Measurements from ENCODE around the gene HELZ. TPM values are rescaled to one million over a fixed set of nuclear protein-coding genes. Genes with fewer than 3 reads are reported as not detected.

Gene HELZ
- total and polyA plus RNA-seq, 2 donors (not counting 3 experiments of a cell fraction or from before 2014, with no cell fraction given) = 8.0 to 47.3 TPM

- no peak for TF ChIP-seq MYC (IDR thresholded peaks at IDR 0.05; ENCODE audit: low read depth, low read length)
- no peak for TF ChIP-seq MAX (IDR thresholded peaks at IDR 0.05; ENCODE audit: insufficient read depth, insufficient read length)
- no peak for TF ChIP-seq POLR2A (IDR thresholded peaks at IDR 0.05; ENCODE audit: low read depth, low read length)
- Histone ChIP-seq H4K20me1 (replicated peaks; ENCODE audit: control insufficient read depth, extremely low read depth, insufficient read depth, low read length) (no peaks in the 10 kb centered on the region), H3K36me3 (ENCODE audit: control insufficient read depth in 2 of 2, extremely low read depth in 1 of 2, insufficient read depth in 2 of 2, low read length in 2 of 2) (peaks cover 3 to 4% of the 10 kb centered on the region in 2 experiments), H3K9me1 (replicated peaks; ENCODE audit: control insufficient read depth, extremely low read depth, insufficient read depth, low read length) (no peaks in the 10 kb centered on the region), H3K27ac (ENCODE audit: insufficient read depth, low read depth, low read length) (no peak overlapping the region), H3K79me2 (ENCODE audit: control insufficient read depth, insufficient read depth, low read length) (no peaks in the 10 kb centered on the region), H3K4me2 (ENCODE audit: insufficient read depth, low read length) (no peak overlapping the region), H2AFZ (ENCODE audit: low read depth, low read length) (no peak overlapping the region), H3K27me3 (ENCODE audit: control insufficient read depth in 2 of 2, insufficient read depth in 2 of 2, low read length in 2 of 2) (no peaks in the 10 kb centered on the region), H3K4me1 (ENCODE audit: control insufficient read depth, extremely low read depth, insufficient read depth, low read length) (no peaks in the 10 kb centered on the region), H3K9ac (replicated peaks; ENCODE audit: extremely low read depth, insufficient read depth, low read length) (no peak overlapping the region), H3K4me3 (replicated peaks in 1 of 3; ENCODE audit: insufficient read depth in 1 of 3, low read depth in 1 of 3, low read length in 3 of 3) (no peak overlapping the region), H3K9me3 (replicated peaks; ENCODE audit: control insufficient read depth, insufficient read depth, low read length) (no peaks in the 10 kb centered on the region)
- intact Hi-C loops (cut with micrococcal nuclease) = no loop called here
- no TSS peak for BruUV-seq (replicated peaks)
- ChIA-PET CTCF (interaction anchor here (1.1 kb wide), 1 partner anchor 25 kb away, joined by 5 read pairs; no protein-coding TSS in a partner anchor), POLR2A (no interaction called here)
- DNase-seq (ENCODE audit: low read depth, low spot score) (no peak), FAIRE-seq (no peak)
- dilution Hi-C loops (cut with MboI; ENCODE audit: extremely low pct_ligation_motif_present, low sequenced_read_pairs) = no loop called here
Measured at GRCh38 chr17:67133161-67133560, 111.8 kb downstream of the HELZ start.

GRCh38 chr17:67132366-67132765, 112.6 kb downstream of the HELZ start:
- Histone ChIP-seq H3K9me3 (replicated peaks; ENCODE audit: control insufficient read depth, insufficient read depth, low read length) (no peaks in the 10 kb centered on the region), H3K4me1 (ENCODE audit: control insufficient read depth, extremely low read depth, insufficient read depth, low read length) (no peaks in the 10 kb centered on the region), H3K79me2 (ENCODE audit: control insufficient read depth, insufficient read depth, low read length) (no peaks in the 10 kb centered on the region), H3K4me3 (replicated peaks in 1 of 3; ENCODE audit: insufficient read depth in 1 of 3, low read depth in 1 of 3, low read length in 3 of 3) (no peak overlapping the region), H3K27ac (ENCODE audit: insufficient read depth, low read depth, low read length) (no peak overlapping the region), H4K20me1 (replicated peaks; ENCODE audit: control insufficient read depth, extremely low read depth, insufficient read depth, low read length) (no peaks in the 10 kb centered on the region), H3K27me3 (ENCODE audit: control insufficient read depth in 2 of 2, insufficient read depth in 2 of 2, low read length in 2 of 2) (no peaks in the 10 kb centered on the region), H3K4me2 (ENCODE audit: insufficient read depth, low read length) (no peak overlapping the region), H3K9ac (replicated peaks; ENCODE audit: extremely low read depth, insufficient read depth, low read length) (no peak overlapping the region), H3K36me3 (ENCODE audit: control insufficient read depth in 2 of 2, extremely low read depth in 1 of 2, insufficient read depth in 2 of 2, low read length in 2 of 2) (peaks cover 2 to 3% of the 10 kb centered on the region in 2 experiments), H3K9me1 (replicated peaks; ENCODE audit: control insufficient read depth, extremely low read depth, insufficient read depth, low read length) (no peaks in the 10 kb centered on the region), H2AFZ (ENCODE audit: low read depth, low read length) (no peak overlapping the region)
- DNase-seq (ENCODE audit: low read depth, low spot score) = no peak
- CTCF ChIA-PET = interaction anchor here (1.1 kb wide), 1 partner anchor 26 kb away, joined by 5 read pairs; no protein-coding TSS in a partner anchor
- no TSS peak for BruUV-seq (replicated peaks)
- dilution Hi-C loops (cut with MboI; ENCODE audit: extremely low pct_ligation_motif_present, low sequenced_read_pairs) = no loop called here
- no peak for FAIRE-seq
- POLR2A ChIA-PET = no interaction called here
- no peak for TF ChIP-seq FOS (IDR thresholded peaks at IDR 0.05; ENCODE audit: borderline replicate concordance, insufficient read depth, low read length)
- no peak for TF ChIP-seq EZH2 (IDR thresholded peaks at IDR 0.05; ENCODE audit: borderline replicate concordance, low read depth, low read length, severe bottlenecking)
- no peak for TF ChIP-seq MYC (IDR thresholded peaks at IDR 0.05; ENCODE audit: low read depth, low read length)
- no peak for TF ChIP-seq POLR2AphosphoS5 (IDR thresholded peaks at IDR 0.05; ENCODE audit: insufficient read depth, low read depth, low read length)
- no peak for TF ChIP-seq JUN (IDR thresholded peaks at IDR 0.05; ENCODE audit: borderline replicate concordance, insufficient read depth, insufficient read length, low read depth)
- TF ChIP-seq POLR2A (IDR thresholded peaks at IDR 0.05; ENCODE audit: low read depth, low read length) = no peak
- no peak for TF ChIP-seq MAX (IDR thresholded peaks at IDR 0.05; ENCODE audit: insufficient read depth, insufficient read length)
- TF ChIP-seq GATA2 (IDR thresholded peaks at IDR 0.05; ENCODE audit: insufficient read depth, insufficient read length, low read depth, low read length) = no peak
- TF ChIP-seq CTCF (IDR thresholded peaks at IDR 0.05; ENCODE audit: extremely low read depth in 1 of 2, insufficient read depth in 1 of 2, low read depth in 1 of 2, low read length in 2 of 2) = no peak
- intact Hi-C loops (cut with micrococcal nuclease) = no loop called here
